Measurements from ENCODE around the gene PRDM10.

- TF ChIP-seq CTCF (IDR thresholded peaks at IDR 0.05) (no peak), POLR2A (IDR thresholded peaks at IDR 0.05) (no peak)
These were observed 17.7 kb upstream of the PRDM10 start for GRCh38 chr11:130020323-130020722.
